SK-N-SH (cell line): ENCODE results near the gene ARL11.

Source experiments
- FOXM1 ChIP-seq: IDR thresholded peaks from 2 replicates; pipeline ENCODE4 v1.4.0; 2012; ENCODE audit warnings: low read depth, mild to moderate bottlenecking
- GABPA ChIP-seq: IDR thresholded peaks from 2 replicates; pipeline ENCODE4 v1.4.0; 2012; ENCODE audit warnings: low read depth, mild to moderate bottlenecking
- NRF1 ChIP-seq: IDR thresholded peaks from 2 replicates; pipeline ENCODE4 v1.6.1; 2012; ENCODE audit warnings: low read depth, mild to moderate bottlenecking, low read length
- TF ChIP-seq, protein P1 (sequence below): fragments of 200-600 bp; sonication (generic); IDR thresholded peaks from 2 replicates; pipeline ENCODE4 v1.6.1; 2017; ENCODE audit warnings: antibody characterized with exemption, mild to moderate bottlenecking, moderate library complexity
- TF ChIP-seq, protein P2 (sequence below): IDR thresholded peaks from 2 replicates; pipeline ENCODE4 v1.4.0; 2012; ENCODE audit warnings: low read depth, borderline replicate concordance
- TF ChIP-seq, protein P3 (sequence below): fragments of 150-350 bp; IDR thresholded peaks from 2 replicates; pipeline ENCODE4 v1.6.1; 2017; ENCODE audit warnings: antibody characterized with exemption, low read length, low read depth, borderline replicate concordance
- TF ChIP-seq, protein P4 (sequence below): IDR thresholded peaks from 2 replicates; pipeline ENCODE4 v1.6.1; 2012; ENCODE audit warnings: mild to moderate bottlenecking, low read depth, low read length, moderate library complexity

DNA sequence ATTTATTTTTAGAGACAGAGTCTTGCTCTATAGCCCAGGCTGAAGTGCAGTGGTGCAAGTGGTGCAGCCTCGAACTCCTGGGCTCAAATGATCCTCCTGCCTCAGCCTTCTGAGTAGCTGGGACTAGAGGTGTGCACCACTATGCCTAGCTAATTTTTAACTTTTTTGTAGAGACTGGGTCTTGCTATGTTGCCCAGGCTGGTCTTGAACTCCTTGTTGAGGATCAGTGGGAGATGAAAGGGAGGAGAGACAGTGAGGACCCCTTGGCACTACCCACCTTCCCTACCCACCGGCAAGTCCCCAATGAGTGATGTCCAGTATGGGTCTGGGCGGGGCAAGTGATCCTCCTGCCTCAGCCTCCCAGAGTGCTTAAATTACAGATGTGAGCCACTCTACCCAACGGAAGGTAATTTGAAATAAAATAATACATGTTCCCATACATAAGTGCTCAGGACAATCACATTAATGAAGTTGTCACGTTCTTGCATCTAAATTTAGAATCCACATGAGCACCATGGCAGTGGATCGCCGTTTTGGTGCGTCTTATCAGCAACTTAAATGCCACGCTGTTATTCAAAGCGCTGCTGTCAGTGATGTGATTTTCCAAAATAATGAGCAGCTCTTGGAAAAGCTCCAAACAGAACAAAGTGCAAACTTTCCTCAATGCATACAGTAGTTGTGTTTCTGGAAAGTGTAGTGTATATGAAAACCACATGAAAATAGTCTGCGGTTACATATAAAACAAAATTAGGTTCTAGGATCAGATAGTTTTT, 5.9 kb upstream of the ARL11 start:
- TF ChIP-seq FOXM1 (no peak), GABPA (no peak), NRF1 (no peak)
- TF ChIP-seq, protein P1, sequence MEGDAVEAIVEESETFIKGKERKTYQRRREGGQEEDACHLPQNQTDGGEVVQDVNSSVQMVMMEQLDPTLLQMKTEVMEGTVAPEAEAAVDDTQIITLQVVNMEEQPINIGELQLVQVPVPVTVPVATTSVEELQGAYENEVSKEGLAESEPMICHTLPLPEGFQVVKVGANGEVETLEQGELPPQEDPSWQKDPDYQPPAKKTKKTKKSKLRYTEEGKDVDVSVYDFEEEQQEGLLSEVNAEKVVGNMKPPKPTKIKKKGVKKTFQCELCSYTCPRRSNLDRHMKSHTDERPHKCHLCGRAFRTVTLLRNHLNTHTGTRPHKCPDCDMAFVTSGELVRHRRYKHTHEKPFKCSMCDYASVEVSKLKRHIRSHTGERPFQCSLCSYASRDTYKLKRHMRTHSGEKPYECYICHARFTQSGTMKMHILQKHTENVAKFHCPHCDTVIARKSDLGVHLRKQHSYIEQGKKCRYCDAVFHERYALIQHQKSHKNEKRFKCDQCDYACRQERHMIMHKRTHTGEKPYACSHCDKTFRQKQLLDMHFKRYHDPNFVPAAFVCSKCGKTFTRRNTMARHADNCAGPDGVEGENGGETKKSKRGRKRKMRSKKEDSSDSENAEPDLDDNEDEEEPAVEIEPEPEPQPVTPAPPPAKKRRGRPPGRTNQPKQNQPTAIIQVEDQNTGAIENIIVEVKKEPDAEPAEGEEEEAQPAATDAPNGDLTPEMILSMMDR: no peak
- TF ChIP-seq, protein P2, sequence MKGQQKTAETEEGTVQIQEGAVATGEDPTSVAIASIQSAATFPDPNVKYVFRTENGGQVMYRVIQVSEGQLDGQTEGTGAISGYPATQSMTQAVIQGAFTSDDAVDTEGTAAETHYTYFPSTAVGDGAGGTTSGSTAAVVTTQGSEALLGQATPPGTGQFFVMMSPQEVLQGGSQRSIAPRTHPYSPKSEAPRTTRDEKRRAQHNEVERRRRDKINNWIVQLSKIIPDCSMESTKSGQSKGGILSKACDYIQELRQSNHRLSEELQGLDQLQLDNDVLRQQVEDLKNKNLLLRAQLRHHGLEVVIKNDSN: no peak
- TF ChIP-seq, protein P3, sequence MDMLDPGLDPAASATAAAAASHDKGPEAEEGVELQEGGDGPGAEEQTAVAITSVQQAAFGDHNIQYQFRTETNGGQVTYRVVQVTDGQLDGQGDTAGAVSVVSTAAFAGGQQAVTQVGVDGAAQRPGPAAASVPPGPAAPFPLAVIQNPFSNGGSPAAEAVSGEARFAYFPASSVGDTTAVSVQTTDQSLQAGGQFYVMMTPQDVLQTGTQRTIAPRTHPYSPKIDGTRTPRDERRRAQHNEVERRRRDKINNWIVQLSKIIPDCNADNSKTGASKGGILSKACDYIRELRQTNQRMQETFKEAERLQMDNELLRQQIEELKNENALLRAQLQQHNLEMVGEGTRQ: no peak
- TF ChIP-seq, protein P4, sequence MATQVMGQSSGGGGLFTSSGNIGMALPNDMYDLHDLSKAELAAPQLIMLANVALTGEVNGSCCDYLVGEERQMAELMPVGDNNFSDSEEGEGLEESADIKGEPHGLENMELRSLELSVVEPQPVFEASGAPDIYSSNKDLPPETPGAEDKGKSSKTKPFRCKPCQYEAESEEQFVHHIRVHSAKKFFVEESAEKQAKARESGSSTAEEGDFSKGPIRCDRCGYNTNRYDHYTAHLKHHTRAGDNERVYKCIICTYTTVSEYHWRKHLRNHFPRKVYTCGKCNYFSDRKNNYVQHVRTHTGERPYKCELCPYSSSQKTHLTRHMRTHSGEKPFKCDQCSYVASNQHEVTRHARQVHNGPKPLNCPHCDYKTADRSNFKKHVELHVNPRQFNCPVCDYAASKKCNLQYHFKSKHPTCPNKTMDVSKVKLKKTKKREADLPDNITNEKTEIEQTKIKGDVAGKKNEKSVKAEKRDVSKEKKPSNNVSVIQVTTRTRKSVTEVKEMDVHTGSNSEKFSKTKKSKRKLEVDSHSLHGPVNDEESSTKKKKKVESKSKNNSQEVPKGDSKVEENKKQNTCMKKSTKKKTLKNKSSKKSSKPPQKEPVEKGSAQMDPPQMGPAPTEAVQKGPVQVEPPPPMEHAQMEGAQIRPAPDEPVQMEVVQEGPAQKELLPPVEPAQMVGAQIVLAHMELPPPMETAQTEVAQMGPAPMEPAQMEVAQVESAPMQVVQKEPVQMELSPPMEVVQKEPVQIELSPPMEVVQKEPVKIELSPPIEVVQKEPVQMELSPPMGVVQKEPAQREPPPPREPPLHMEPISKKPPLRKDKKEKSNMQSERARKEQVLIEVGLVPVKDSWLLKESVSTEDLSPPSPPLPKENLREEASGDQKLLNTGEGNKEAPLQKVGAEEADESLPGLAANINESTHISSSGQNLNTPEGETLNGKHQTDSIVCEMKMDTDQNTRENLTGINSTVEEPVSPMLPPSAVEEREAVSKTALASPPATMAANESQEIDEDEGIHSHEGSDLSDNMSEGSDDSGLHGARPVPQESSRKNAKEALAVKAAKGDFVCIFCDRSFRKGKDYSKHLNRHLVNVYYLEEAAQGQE: no peak
